SK-N-MC (cell line): ENCODE results near the gene PPP1R15A.

Experiments used
- EZH2 ChIP-seq: fragments of 200-600 bp; sonication (generic); IDR thresholded peaks from one replicate; pipeline ENCODE4 v1.6.1; 2017; ENCODE audit warnings: antibody characterized with exemption
- POLR2AphosphoS5 ChIP-seq: IDR thresholded peaks from 2 replicates; pipeline ENCODE4 v1.6.1; 2012; ENCODE audit warnings: mild to moderate bottlenecking, low read depth, low read length, borderline replicate concordance

GRCh38 chr19:48921721-48922500 lies 49.7 kb downstream of the PPP1R15A start:
- no peak for TF ChIP-seq POLR2AphosphoS5
- no peak for TF ChIP-seq EZH2
